IMR-90 (cell line): ENCODE measurements around the gene HOXA3. TPM values are rescaled to one million over a fixed set of nuclear protein-coding genes. Genes with fewer than 3 reads are reported as not detected.

ENCODE experiments used
- ATAC-seq: fragments of 200-7000 bp; cut with Tn5 transposase; 2 replicates; pipeline ENCODE4 v1.9.1; 2020; ENCODE audit warnings: low read depth, mild to moderate bottlenecking, moderate library complexity
- BruUV-seq: library from RNA; stranded (reverse); fragments of 400-500 nt; replicated peaks from 2 replicates; lab custom pipeline; 2021; lab: Mats Ljungman, UMichigan
- CTCF ChIA-PET: fragments of 300-600 bp; formaldehyde crosslinking; extraction: SDS; loops from one replicate; lab custom pipeline; 2021; ENCODE audit warnings: antibody characterized with exemption; lab: Yijun Ruan, JAX
- POLR2A ChIA-PET: fragments of 300-600 bp; sonication (Branson Sonifier 250); formaldehyde crosslinking; loops from one replicate; lab custom pipeline; 2022; ENCODE audit warnings: antibody characterized with exemption; ENCODE audit not compliant: unreplicated experiment; lab: Charles Lee
- DNase-seq: peaks from one replicate; pipeline ENCODE4 v3.0.0; 2013
- H2AFZ ChIP-seq: replicated peaks from 2 replicates; pipeline ENCODE3; 2013; ENCODE audit warnings: low read length, mild to moderate bottlenecking; ENCODE audit not compliant: poor library complexity
- H2AK5ac ChIP-seq: 2 replicates; pipeline ENCODE4 v1.6.1; 2013; ENCODE audit warnings: low read depth, low read length, inconsistent platforms
- H2AK9ac ChIP-seq: replicated peaks from 2 replicates; pipeline ENCODE3; 2013; ENCODE audit warnings: mild to moderate bottlenecking, low read depth, low read length, moderate library complexity; ENCODE audit not compliant: poor library complexity
- H2BK120ac ChIP-seq: 2 replicates; pipeline ENCODE4 v1.6.1; 2013; ENCODE audit warnings: low read depth, low read length, inconsistent platforms
- H2BK15ac ChIP-seq: 3 replicates; pipeline ENCODE4 v1.6.1; 2013; ENCODE audit warnings: low read depth, low read length, inconsistent platforms
- H2BK20ac ChIP-seq: 2 replicates; pipeline ENCODE4 v1.6.1; 2013; ENCODE audit warnings: low read depth, mild to moderate bottlenecking, inconsistent platforms, low read length, moderate library complexity
- H2BK5ac ChIP-seq: 2 replicates; pipeline ENCODE4 v1.6.1; 2013; ENCODE audit warnings: mild to moderate bottlenecking, low read depth, low read length, inconsistent platforms; ENCODE audit not compliant: poor library complexity, severe bottlenecking
- H3K14ac ChIP-seq: replicated peaks from 2 replicates; pipeline ENCODE4 v1.6.1; 2013; ENCODE audit warnings: low read depth, low read length, inconsistent platforms
- H3K18ac ChIP-seq: 2 replicates; pipeline ENCODE4 v1.6.1; 2013; ENCODE audit warnings: low read depth, low read length, control low read depth
- H3K23ac ChIP-seq: 2 replicates; pipeline ENCODE4 v1.6.1; 2013; ENCODE audit warnings: low read depth, low read length, inconsistent platforms
- H3K27ac ChIP-seq: 2 replicates; pipeline ENCODE4 v1.5.1; 2013; ENCODE audit warnings: mild to moderate bottlenecking, control low read depth, low read length; ENCODE audit not compliant: insufficient read depth
- H3K27me3 ChIP-seq: 2 replicates; pipeline ENCODE4 v1.6.1; 2013; ENCODE audit warnings: low read length; ENCODE audit not compliant: control insufficient read depth, insufficient read depth
- H3K36me3 ChIP-seq: 2 replicates; pipeline ENCODE4 v1.6.1; 2013; ENCODE audit warnings: low read length, mixed read lengths; ENCODE audit not compliant: control insufficient read depth, insufficient read depth
- H3K4ac ChIP-seq: 2 replicates; pipeline ENCODE4 v1.6.1; 2013; ENCODE audit warnings: low read depth, low read length, inconsistent platforms
- H3K4me1 ChIP-seq: 2 replicates; pipeline ENCODE4 v1.6.1; 2013; ENCODE audit warnings: low read length, mixed read lengths; ENCODE audit not compliant: control insufficient read depth, insufficient read depth
- H3K4me2 ChIP-seq: 2 replicates; pipeline ENCODE4 v1.6.1; 2013; ENCODE audit warnings: low read depth, mild to moderate bottlenecking, control low read depth, low read length, moderate library complexity
- H3K4me3 ChIP-seq: 2 replicates; pipeline ENCODE4 v1.5.1; 2013; ENCODE audit warnings: low read depth, mild to moderate bottlenecking, control low read depth, low read length, moderate library complexity; ENCODE audit not compliant: insufficient read depth
- H3K56ac ChIP-seq: 2 replicates; pipeline ENCODE4 v1.6.1; 2013; ENCODE audit warnings: low read length, inconsistent platforms; ENCODE audit not compliant: insufficient read depth; ENCODE audit errors: extremely low read depth
- H3K79me1 ChIP-seq, 2 experiments: 2 replicates each; pipeline ENCODE4 v1.6.1; 2013; ENCODE audit warnings: low read length in 2 of 2, inconsistent platforms in 1 of 2, low read depth in 1 of 2
- H3K9ac ChIP-seq: 2 replicates; pipeline ENCODE4 v1.6.1; 2013; ENCODE audit warnings: low read depth, low read length, control low read depth
- H3K9me1 ChIP-seq: 2 replicates; pipeline ENCODE4 v1.6.1; 2013; ENCODE audit warnings: low read length, inconsistent platforms; ENCODE audit not compliant: insufficient read depth
- H3K9me3 ChIP-seq: 2 replicates; pipeline ENCODE4 v1.6.1; 2013; ENCODE audit warnings: low read length; ENCODE audit not compliant: control insufficient read depth, insufficient read depth
- H4K20me1 ChIP-seq: 2 replicates; pipeline ENCODE4 v1.6.1; 2013; ENCODE audit warnings: low read length, inconsistent platforms; ENCODE audit not compliant: insufficient read depth
- H4K5ac ChIP-seq: 2 replicates; pipeline ENCODE4 v1.6.1; 2013; ENCODE audit warnings: mild to moderate bottlenecking, low read depth, low read length, control low read depth
- H4K8ac ChIP-seq, 2 experiments: 2 replicates each; pipeline ENCODE4 v1.6.1; 2013; ENCODE audit warnings: low read depth in 2 of 2, low read length in 2 of 2, control low read depth in 1 of 2, inconsistent platforms in 1 of 2
- H4K91ac ChIP-seq: 2 replicates; pipeline ENCODE4 v1.6.1; 2013; ENCODE audit warnings: low read depth, low read length, inconsistent platforms; ENCODE audit not compliant: insufficient read depth
- BHLHE40 ChIP-seq: fragments of 150-350 bp; IDR thresholded peaks from 2 replicates; pipeline ENCODE4 v1.6.1; 2016; ENCODE audit warnings: mild to moderate bottlenecking, low read depth, low read length
- CEBPB ChIP-seq: IDR thresholded peaks from 2 replicates; pipeline ENCODE4 v1.6.1; 2012; ENCODE audit warnings: low read depth, low read length, improper control_type of control experiment
- CHD1 ChIP-seq: IDR thresholded peaks from 2 replicates; pipeline ENCODE4 v1.6.1; 2012; ENCODE audit warnings: low read depth, low read length, improper control_type of control experiment
- CTCF ChIP-seq: conservative IDR thresholded peaks from 2 replicates; pipeline ENCODE4 v1.5.1; 2012; ENCODE audit warnings: mild to moderate bottlenecking, low read depth, low read length, improper control_type of control experiment
- FOS ChIP-seq: fragments of 150-350 bp; IDR thresholded peaks from 2 replicates; pipeline ENCODE4 v1.6.1; 2016; ENCODE audit warnings: low read depth, low read length
- MAFK ChIP-seq: IDR thresholded peaks from 2 replicates; pipeline ENCODE4 v1.6.1; 2012; ENCODE audit warnings: low read depth, low read length, improper control_type of control experiment
- MAZ ChIP-seq: IDR thresholded peaks from 2 replicates; pipeline ENCODE4 v1.6.1; 2012; ENCODE audit warnings: low read depth, mild to moderate bottlenecking, low read length, improper control_type of control experiment, moderate library complexity, borderline replicate concordance
- MXI1 ChIP-seq: IDR thresholded peaks from 2 replicates; pipeline ENCODE4 v1.6.1; 2012; ENCODE audit warnings: low read depth, mild to moderate bottlenecking, low read length, moderate library complexity, borderline replicate concordance
- NFE2L2 ChIP-seq: fragments of 150-350 bp; IDR thresholded peaks from 2 replicates; pipeline ENCODE4 v1.6.1; 2016; ENCODE audit warnings: low read depth, mild to moderate bottlenecking, low read length
- POLR2A ChIP-seq: IDR thresholded peaks from 2 replicates; pipeline ENCODE4 v1.6.1; 2012; ENCODE audit warnings: mild to moderate bottlenecking, low read depth, low read length
- RAD21 ChIP-seq: IDR thresholded peaks from 2 replicates; pipeline ENCODE4 v1.6.1; 2012; ENCODE audit warnings: low read length, improper control_type of control experiment
- RCOR1 ChIP-seq: IDR thresholded peaks from 2 replicates; pipeline ENCODE4 v1.6.1; 2012; ENCODE audit warnings: mild to moderate bottlenecking, low read length, improper control_type of control experiment; ENCODE audit not compliant: insufficient replicate concordance
- SMC3 ChIP-seq: fragments of 150-350 bp; IDR thresholded peaks from 2 replicates; pipeline ENCODE4 v1.6.1; 2016; ENCODE audit warnings: low read depth, mild to moderate bottlenecking, antibody characterized with exemption, low read length, moderate library complexity
- USF2 ChIP-seq: fragments of 150-350 bp; IDR thresholded peaks from 2 replicates; pipeline ENCODE4 v1.6.1; 2017; ENCODE audit warnings: mild to moderate bottlenecking, antibody characterized with exemption, low read length, low read depth
- WGBS, 2 experiments: methylation state at CpG; one replicate each; pipeline versions ENCODE4 v1.1.5 to v1.1.7; 2013; ENCODE audit warnings: missing lambda C conversion rate in 2 of 2; ENCODE audit not compliant: insufficient read length in 1 of 2; ENCODE audit errors: extremely low coverage in 2 of 2; 5-methylcytosine and 5-hydroxymethylcytosine counted together
- dilution Hi-C: fragments of 300-500 bp; cut with HindIII; formaldehyde crosslinking; loops from one replicate; pipeline ENCODE4 v1.14.3; 2018; ENCODE audit warnings: low sequenced_read_pairs; ENCODE audit not compliant: unreplicated experiment
- in situ Hi-C: fragments of 300-500 bp; cut with MboI; formaldehyde crosslinking; loops from 3 replicates; pipeline ENCODE4 v1.14.3; 2019; ENCODE audit warnings: low sequenced_read_pairs, inconsistent platforms, mixed read lengths
- intact Hi-C: fragments of 100-400 bp; cut with micrococcal nuclease; formaldehyde crosslinking; loops from 2 replicates; pipeline ENCODE4 v1.10.0; 2022
- polyA plus RNA-seq, 3 experiments: library from polyadenylated mRNA; depleted of rRNA; stranded (reverse); fragments of >200 nt; gene quantifications; 2 replicates each; pipeline ENCODE4 v1.2.3, GENCODE V29; 2012; ENCODE audit warnings: low replicate concordance in 1 of 3
- total RNA-seq: library from RNA; depleted of rRNA; stranded (reverse); fragments of >200 nt; gene quantifications from 2 replicates; pipeline ENCODE4 v1.2.3, GENCODE V29; 2012

The HOXA3 gene
- total and polyA plus RNA-seq, 2 of the 4 experiments (the other 2 are of a cell fraction): 0.90 to 5.4 TPM

- TF ChIP-seq CHD1 (no peak), RCOR1 (no peak)
Observed at GRCh38 chr7:27160546-27161213, 8.3 kb upstream of the HOXA3 start (continued).

- no peak overlapping the region for H4K8ac ChIP-seq
- intact Hi-C loops: loop anchor here (2.0 to 10.0 kb wide), 3 partner anchors 958 to 1905 kb away; partner anchors contain the start of genes CBX3 and HNRNPA2B1
- in situ Hi-C loops: no loop called here
- no peaks in the 10 kb centered on the region for H4K20me1 ChIP-seq
- no peak overlapping the region for H2BK15ac ChIP-seq
- H3K79me1 ChIP-seq: 0 out of 4 replicates have a peak, but pooled peaks cover 0 to 3% of the 10 kb centered on the region in 2 experiments
- no peak overlapping the region for H4K5ac ChIP-seq
- no peak overlapping the region for H2BK20ac ChIP-seq
- DNase-seq: no peak
- ChIA-PET CTCF (interaction anchor here (1.3 to 1.8 kb wide), 4 partner anchors 19 to 1069 kb away, joined by 5 to 29 read pairs (median 6); no protein-coding TSS in a partner anchor), POLR2A (no interaction called here)
- H4K91ac ChIP-seq: no peak overlapping the region
- H3K18ac ChIP-seq: no peak overlapping the region
- no peak overlapping the region for H3K9ac ChIP-seq
- peak overlapping the region; percentile 63 for H2AK9ac ChIP-seq
- no peak overlapping the region for H3K4ac ChIP-seq
- no peak overlapping the region for H3K4me3 ChIP-seq
- no peak overlapping the region for H3K23ac ChIP-seq
- H3K4me2 ChIP-seq: no peak overlapping the region
- no peak overlapping the region for H3K56ac ChIP-seq
- H3K36me3 ChIP-seq: no peaks in the 10 kb centered on the region
- H3K9me1 ChIP-seq: no peaks in the 10 kb centered on the region
- H2BK5ac ChIP-seq: no peak overlapping the region
- H3K27me3 ChIP-seq: peaks cover 22% of the 10 kb centered on the region
- H2AFZ ChIP-seq: peak overlapping the region; percentile 98
- ATAC-seq: no peak
- peaks cover 3% of the 10 kb centered on the region; the same call in 1 of the 2 replicates for H3K9me3 ChIP-seq
- H3K14ac ChIP-seq: no peak overlapping the region
- H3K4me1 ChIP-seq: peaks cover 1% of the 10 kb centered on the region; the same call in 1 of the 2 replicates
- H3K27ac ChIP-seq: no peak overlapping the region
- dilution Hi-C loops: no loop called here
- H2AK5ac ChIP-seq: no peak overlapping the region
- 91% methylated on average over 7 of the region's 23 CpGs; no CpG with 5 or more reads in 1 of the 2 experiments for WGBS, 2 experiments
- BruUV-seq: no TSS peak
- no peak overlapping the region for H2BK120ac ChIP-seq
- TF ChIP-seq NFE2L2: no peak
- no peak for TF ChIP-seq CHD1
- TF ChIP-seq MAZ: no peak
- TF ChIP-seq FOS: no peak
- no peak for TF ChIP-seq POLR2A
- no peak for TF ChIP-seq MAFK
- TF ChIP-seq RAD21: no peak
- TF ChIP-seq CEBPB: no peak
- no peak for TF ChIP-seq MXI1
- no peak for TF ChIP-seq SMC3
- TF ChIP-seq BHLHE40: no peak
- TF ChIP-seq CTCF: no peak
- TF ChIP-seq USF2: no peak
Observed at GRCh38 chr7:27160145-27160545, 7.8 kb upstream of the HOXA3 start.
